ENCODE results near the gene DVL2. TPM values are rescaled to one million over a fixed set of nuclear protein-coding genes. Genes with fewer than 3 reads are reported as not detected.
"Not testable (repeated sequence)": the region's sequence is repeated elsewhere in the genome, so short reads cannot be mapped to it uniquely, and the experiment has no call there.

Gene DVL2
- total RNA-seq, 2 experiments from 2014 or later, result 47.2 to 49.1 TPM

DNA sequence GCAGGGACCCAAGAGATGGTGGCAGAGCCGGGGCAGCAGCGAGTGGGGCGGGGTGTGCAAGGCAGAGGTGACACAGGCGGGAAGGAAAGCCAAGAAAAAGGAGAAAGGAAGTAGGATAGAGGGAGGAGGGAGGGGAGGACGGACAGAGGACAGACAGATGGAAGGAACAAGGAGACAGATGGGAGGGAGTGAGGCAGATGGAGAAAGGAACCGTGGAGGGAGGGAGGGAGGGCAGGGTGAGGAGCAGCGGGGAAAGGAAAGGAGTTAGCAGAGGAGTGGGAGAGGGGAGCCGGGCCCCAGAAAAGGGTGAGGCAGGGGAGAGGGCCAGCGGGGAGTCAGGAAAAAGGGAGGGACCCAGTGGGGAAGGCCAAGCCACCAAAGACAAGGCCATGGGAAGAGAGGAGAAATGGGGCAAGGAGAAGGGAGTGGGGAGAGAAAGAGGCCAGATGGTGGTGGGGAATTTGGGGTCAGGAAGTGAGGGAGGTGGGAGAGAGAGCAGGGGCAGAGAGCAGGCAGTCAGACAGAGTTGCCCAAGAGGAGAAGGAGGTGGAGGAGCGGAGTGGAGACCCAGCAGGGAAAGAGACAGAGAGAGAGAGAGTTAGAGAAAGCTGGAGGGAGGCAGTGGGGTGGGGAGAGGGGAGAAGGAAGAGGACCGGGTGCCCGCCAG is 41.9 kb downstream of the DVL2 start:
- Mint-ChIP-seq H3K4me3 (no peak overlapping the region), H3K36me3 (ENCODE audit: low read depth) (no peaks in the 10 kb centered on the region), H3K9me3 (no peaks in the 10 kb centered on the region), H3K27me3 (peaks cover 1% of the 10 kb centered on the region), H3K27ac (no peak overlapping the region), H3K4me1 (no peaks in the 10 kb centered on the region)
- CTCF ChIA-PET, result no interaction called here
- no peak for DNase-seq
- POLR2A ChIA-PET, result no interaction called here

GRCh38 chr17:7191571-7192270 is 42.6 kb downstream of the DVL2 start:
- POLR2A ChIA-PET, result no interaction called here
- CTCF ChIA-PET, result no interaction called here
- Mint-ChIP-seq H3K27me3 (peaks cover 1% of the 10 kb centered on the region), H3K27ac (no peak overlapping the region), H3K4me3 (no peak overlapping the region), H3K9me3 (no peaks in the 10 kb centered on the region), H3K4me1 (peaks cover under 1% of the 10 kb centered on the region), H3K36me3 (ENCODE audit: low read depth) (no peaks in the 10 kb centered on the region)
- DNase-seq, result peak; percentile 34

DNA sequence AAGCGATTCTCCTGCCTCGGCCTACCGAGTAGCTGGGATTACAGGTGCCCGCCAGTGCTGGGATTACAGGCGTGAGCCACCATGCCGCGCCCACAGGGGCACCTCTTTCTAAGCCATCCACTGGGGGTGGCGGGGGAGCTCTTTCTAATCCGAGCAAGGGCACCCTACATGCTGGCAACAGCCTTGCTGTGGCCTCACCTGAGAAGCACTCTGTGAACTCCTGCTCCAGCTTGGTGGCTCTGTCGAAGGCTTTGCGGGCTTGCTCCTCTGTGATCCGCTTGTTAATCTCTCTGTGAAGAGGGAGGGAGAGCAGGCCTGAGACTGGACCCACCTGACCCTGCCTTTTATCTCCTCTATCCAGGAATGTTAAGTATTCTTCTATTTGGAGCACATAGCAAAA is 43.2 kb downstream of the DVL2 start:
- no peaks in the 10 kb centered on the region for H3K36me3 Mint-ChIP-seq (ENCODE audit: low read depth)
- H3K27me3 Mint-ChIP-seq, result peaks cover 1% of the 10 kb centered on the region
- CTCF ChIA-PET, result interaction anchor here (0.7 kb wide), 1 partner anchor 77 kb away, joined by 3 read pairs; no protein-coding TSS in a partner anchor
- no peak overlapping the region for H3K4me3 Mint-ChIP-seq
- POLR2A ChIA-PET, result no interaction called here
- no peak overlapping the region for H3K27ac Mint-ChIP-seq
- peaks cover 5% of the 10 kb centered on the region for H3K4me1 Mint-ChIP-seq
- H3K9me3 Mint-ChIP-seq, result no peaks in the 10 kb centered on the region
- no peak for DNase-seq

GRCh38 chr17:7190276-7190917 is 43.9 kb downstream of the DVL2 start:
- CTCF ChIA-PET, result interaction anchor here (0.7 to 2.0 kb wide), 2 partner anchors 13 to 77 kb away, joined by 3 to 9 read pairs; no protein-coding TSS in a partner anchor
- H3K27me3 Mint-ChIP-seq, result peaks cover 1% of the 10 kb centered on the region
- H3K9me3 Mint-ChIP-seq, result no peaks in the 10 kb centered on the region
- no peak overlapping the region for H3K27ac Mint-ChIP-seq
- H3K4me1 Mint-ChIP-seq, result peaks cover 5% of the 10 kb centered on the region
- no peaks in the 10 kb centered on the region for H3K36me3 Mint-ChIP-seq (ENCODE audit: low read depth)
- no peak for DNase-seq
- POLR2A ChIA-PET, result no interaction called here
- H3K4me3 Mint-ChIP-seq, result no peak overlapping the region

DNA sequence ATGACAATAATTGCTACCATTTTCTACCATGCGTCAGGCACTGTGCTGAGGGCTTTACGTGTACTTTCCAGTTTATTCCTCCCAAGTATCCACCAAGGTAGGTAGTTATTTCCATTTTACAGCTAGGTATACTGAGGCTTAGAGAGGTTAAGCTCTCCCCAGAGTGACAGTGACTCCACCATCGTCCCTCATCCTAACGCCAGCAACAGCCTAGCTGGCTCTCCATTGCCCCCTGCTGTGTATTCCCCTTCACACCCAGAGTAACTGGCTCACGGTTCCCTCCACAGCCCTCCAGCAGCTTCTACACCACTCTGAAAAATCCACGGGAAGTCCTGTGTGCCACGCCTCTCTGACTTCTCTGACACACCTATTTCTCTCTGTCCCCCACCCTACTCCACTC is 48.1 kb downstream of the DVL2 start:
- ChIA-PET CTCF (interaction anchor here (0.8 to 1.1 kb wide), 3 partner anchors 9 to 141 kb away, joined by 3 to 8 read pairs (median 4); partner anchors contain the start of genes ACADVL and DLG4), POLR2A (interaction anchor here (1.3 kb wide), 1 partner anchor 150 kb away, joined by 3 read pairs; the partner anchor contains the start of gene SLC16A13)
- Mint-ChIP-seq H3K4me3 (no peak overlapping the region), H3K9me3 (no peaks in the 10 kb centered on the region), H3K27me3 (peaks cover 1% of the 10 kb centered on the region), H3K4me1 (peaks cover 5% of the 10 kb centered on the region), H3K27ac (no peak overlapping the region), H3K36me3 (ENCODE audit: low read depth) (no peaks in the 10 kb centered on the region)
- no peak for DNase-seq

GRCh38 chr17:7184647-7185046 is 49.7 kb downstream of the DVL2 start:
- DNase-seq, result no peak
- peaks cover 5% of the 10 kb centered on the region for H3K4me1 Mint-ChIP-seq
- ChIA-PET CTCF (no interaction called here), POLR2A (no interaction called here)
- no peaks in the 10 kb centered on the region for H3K36me3 Mint-ChIP-seq (ENCODE audit: low read depth)
- no peak overlapping the region for H3K27ac Mint-ChIP-seq
- H3K27me3 Mint-ChIP-seq, result peaks cover 4% of the 10 kb centered on the region
- H3K9me3 Mint-ChIP-seq, result no peaks in the 10 kb centered on the region
- H3K4me3 Mint-ChIP-seq, result no peak overlapping the region

DNA sequence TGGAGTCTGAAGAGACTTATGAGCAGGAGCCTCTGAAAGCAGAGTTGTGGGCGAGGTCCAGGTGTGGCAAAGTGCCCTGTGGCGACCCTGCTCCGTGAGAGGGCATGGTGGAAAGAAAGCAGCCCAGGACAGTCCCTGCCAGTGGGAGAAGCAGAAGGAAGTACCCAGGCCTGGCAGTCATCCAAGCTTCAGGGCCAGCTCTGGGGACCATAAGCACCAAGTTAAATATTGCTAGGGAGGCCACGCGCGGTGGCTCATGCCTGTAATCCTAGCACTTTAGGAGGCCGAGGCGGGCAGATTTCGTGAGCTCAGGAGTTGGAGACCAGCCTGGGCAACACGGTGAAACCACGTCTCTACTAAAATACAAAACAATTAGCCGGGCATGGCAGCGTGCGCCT is 50.2 kb downstream of the DVL2 start:
- Mint-ChIP-seq H3K4me1 (peaks cover 5% of the 10 kb centered on the region), H3K9me3 (no peaks in the 10 kb centered on the region), H3K36me3 (ENCODE audit: low read depth) (no peaks in the 10 kb centered on the region), H3K4me3 (no peak overlapping the region), H3K27ac (no peak overlapping the region), H3K27me3 (peaks cover 6% of the 10 kb centered on the region)
- POLR2A ChIA-PET, result no interaction called here
- CTCF ChIA-PET, result no interaction called here
- DNase-seq, result no peak

DNA sequence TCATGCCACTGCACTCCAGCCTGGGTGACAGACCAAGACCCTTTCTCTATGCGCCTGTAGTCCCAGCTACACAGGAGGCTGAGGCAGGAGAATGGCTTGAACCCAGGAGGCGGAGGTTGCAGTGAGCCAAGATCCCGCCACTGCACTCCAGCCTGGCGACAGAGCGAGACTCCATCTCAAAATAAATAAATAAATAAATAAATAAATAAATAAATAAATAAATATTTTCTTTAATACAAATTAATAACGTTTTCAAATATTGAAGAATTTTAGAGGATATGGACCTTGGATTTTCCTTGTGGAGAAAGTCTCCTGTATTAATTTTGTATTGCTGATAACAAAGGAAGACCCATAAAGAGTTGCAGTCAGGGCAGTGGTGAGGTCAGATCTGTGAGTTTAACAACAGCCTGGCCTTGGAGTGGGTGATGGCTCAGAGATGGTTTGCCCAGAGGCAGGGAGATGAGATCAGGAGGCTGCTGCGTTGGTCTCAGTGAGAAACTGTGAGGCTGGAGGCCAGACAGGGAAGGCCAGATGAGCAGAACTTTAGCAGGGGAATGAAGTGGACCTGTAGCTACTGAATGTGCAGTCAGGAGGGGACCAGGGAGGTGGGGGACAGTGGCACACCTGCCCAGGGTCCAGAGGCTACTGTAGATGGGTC is 50.8 kb downstream of the DVL2 start:
- Mint-ChIP-seq H3K4me3 (no peak overlapping the region), H3K4me1 (peaks cover 5% of the 10 kb centered on the region)
- CTCF ChIA-PET, result no interaction called here

DNA sequence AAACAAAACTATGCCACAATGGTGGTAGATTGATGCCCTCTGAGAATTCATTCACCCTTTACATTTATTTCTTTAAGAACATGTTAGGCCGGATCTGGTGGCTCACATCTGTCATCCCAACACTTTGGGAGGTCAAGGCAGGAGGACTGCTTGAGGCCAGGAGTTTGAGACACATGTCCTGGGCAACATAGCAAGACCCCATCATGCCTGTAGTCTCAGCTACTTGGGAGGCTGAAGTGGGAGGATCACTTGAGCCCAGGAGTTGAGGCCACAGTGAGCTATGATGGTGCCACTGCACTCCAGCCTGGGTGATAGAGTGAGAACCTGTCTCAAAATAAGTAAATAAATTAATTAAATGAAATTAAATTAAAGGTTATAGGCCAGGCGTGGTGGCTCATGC is 52.2 kb downstream of the DVL2 start:
- H3K36me3 Mint-ChIP-seq (ENCODE audit: low read depth); DNase-seq; H3K4me3 Mint-ChIP-seq; CTCF ChIA-PET; H3K9me3 Mint-ChIP-seq; H3K27ac Mint-ChIP-seq: not testable (repeated sequence)
- peaks cover 17% of the 10 kb centered on the region for H3K27me3 Mint-ChIP-seq
- POLR2A ChIA-PET, result interaction anchor here (1.2 kb wide), 1 partner anchor 136 kb away, joined by 3 read pairs; no protein-coding TSS in a partner anchor
- H3K4me1 Mint-ChIP-seq, result peaks cover 16% of the 10 kb centered on the region

More for the DNA sequence above, 50.8 kb downstream of the DVL2 start:
- no peak for DNase-seq
- Mint-ChIP-seq H3K27ac (no peak overlapping the region), H3K27me3 (peaks cover 6% of the 10 kb centered on the region), H3K9me3 (no peaks in the 10 kb centered on the region), H3K36me3 (ENCODE audit: low read depth) (no peaks in the 10 kb centered on the region)
- POLR2A ChIA-PET, result no interaction called here

GRCh38 chr17:7179317-7180254 is 54.7 kb downstream of the DVL2 start, which contains the start of gene ASGR1:
TSS of gene ASGR1 (minus strand) at chr17:7179370. CDS start at chr17:7178563, 807 bp downstream.
- H3K4me3 Mint-ChIP-seq, result no peak within 1 kb of the TSS
- POLR2A ChIA-PET, result interaction anchor here (0.7 kb wide), 1 partner anchor 133 kb away, joined by 4 read pairs; no protein-coding TSS in a partner anchor
- CTCF ChIA-PET, result interaction anchor here (0.7 kb wide), 2 partner anchors 47 to 449 kb away, joined by 3 to 5 read pairs; no protein-coding TSS in a partner anchor

DNA sequence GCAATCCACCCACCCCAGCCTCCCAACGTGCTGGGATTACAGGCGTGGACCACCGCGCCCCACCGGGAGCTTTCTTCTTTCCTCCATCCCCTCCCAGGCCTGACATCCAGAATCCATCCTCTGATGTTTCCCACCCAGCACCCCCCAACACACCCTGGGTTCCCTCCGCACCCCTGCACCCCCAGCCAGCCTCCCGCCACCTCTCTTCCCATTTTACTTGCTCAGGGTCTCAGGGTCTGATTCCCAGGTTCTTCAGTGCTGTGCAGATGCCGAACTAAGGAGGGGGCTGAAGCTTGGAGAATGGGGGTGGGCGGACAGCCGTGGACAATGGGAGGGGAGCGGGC is 55.4 kb downstream of the DVL2 start:
- H3K4me1 Mint-ChIP-seq, result peaks cover 10% of the 10 kb centered on the region
- DNase-seq, result no peak
- no peak overlapping the region for H3K4me3 Mint-ChIP-seq
- ChIA-PET CTCF (interaction anchor here (0.6 to 2.9 kb wide), 6 partner anchors 18 to 449 kb away, joined by 4 to 24 read pairs (median 5); no protein-coding TSS in a partner anchor), POLR2A (no interaction called here)
- H3K9me3 Mint-ChIP-seq, result no peaks in the 10 kb centered on the region
- H3K27me3 Mint-ChIP-seq, result peaks cover 17% of the 10 kb centered on the region
- H3K27ac Mint-ChIP-seq, result no peak overlapping the region
- no peaks in the 10 kb centered on the region for H3K36me3 Mint-ChIP-seq (ENCODE audit: low read depth)

More at GRCh38 chr17:7179317-7180254, 54.7 kb downstream of the DVL2 start, which contains the start of gene ASGR1:
- DNase-seq, result no peak
- H3K4me1 Mint-ChIP-seq, result peaks cover 10% of the 10 kb centered on the region
- no peaks in the 10 kb centered on the region for H3K9me3 Mint-ChIP-seq
- peaks cover 17% of the 10 kb centered on the region for H3K27me3 Mint-ChIP-seq
- H3K36me3 Mint-ChIP-seq (ENCODE audit: low read depth), result no peaks in the 10 kb centered on the region
- no peak within 1 kb of the TSS for H3K27ac Mint-ChIP-seq

GRCh38 chr17:7177954-7178477 is 56.3 kb downstream of the DVL2 start:
- Mint-ChIP-seq H3K4me1 (peaks cover 12% of the 10 kb centered on the region), H3K9me3 (no peaks in the 10 kb centered on the region), H3K36me3 (ENCODE audit: low read depth) (no peaks in the 10 kb centered on the region), H3K4me3 (peak overlapping the region; percentile 25), H3K27me3 (peaks cover 19% of the 10 kb centered on the region), H3K27ac (no peak overlapping the region)
- ChIA-PET CTCF (interaction anchor here (0.8 to 2.9 kb wide), 16 partner anchors 8 to 132 kb away, joined by 4 to 24 read pairs (median 6); no protein-coding TSS in a partner anchor), POLR2A (interaction anchor here (1.3 kb wide), 1 partner anchor 136 kb away, joined by 3 read pairs; no protein-coding TSS in a partner anchor)
- no peak for DNase-seq

All from activated CD4-positive, alpha-beta memory T cell treated with anti-CD3 and anti-CD28 coated beads, Interleukin-2, amount 10 ng/mL, durations not matched to agents 7 days and 5 days (primary cell).